ENCODE data around the gene TET1.

Gene TET1

DNA sequence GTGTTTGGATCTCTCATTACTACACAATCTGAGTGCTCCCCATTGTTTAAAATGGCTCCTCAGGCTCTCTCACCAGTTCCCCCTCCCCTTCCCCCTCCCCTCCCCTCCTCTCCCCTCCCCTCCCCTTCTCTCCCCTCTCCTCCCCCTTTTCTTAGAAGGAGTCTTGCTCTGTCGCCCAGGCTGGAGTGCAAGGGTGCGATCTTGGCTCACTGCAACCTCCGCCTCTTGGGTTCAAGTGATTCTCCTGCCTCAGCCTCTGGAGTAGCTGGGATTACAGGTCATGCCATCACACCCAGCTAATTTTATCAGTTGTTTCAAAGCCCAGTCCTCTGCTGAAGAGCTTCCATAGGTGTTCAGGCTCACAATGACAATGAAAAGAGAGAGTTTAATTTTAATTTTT, 157.3 kb downstream of the TET1 start:
- TF ChIP-seq, protein P1, sequence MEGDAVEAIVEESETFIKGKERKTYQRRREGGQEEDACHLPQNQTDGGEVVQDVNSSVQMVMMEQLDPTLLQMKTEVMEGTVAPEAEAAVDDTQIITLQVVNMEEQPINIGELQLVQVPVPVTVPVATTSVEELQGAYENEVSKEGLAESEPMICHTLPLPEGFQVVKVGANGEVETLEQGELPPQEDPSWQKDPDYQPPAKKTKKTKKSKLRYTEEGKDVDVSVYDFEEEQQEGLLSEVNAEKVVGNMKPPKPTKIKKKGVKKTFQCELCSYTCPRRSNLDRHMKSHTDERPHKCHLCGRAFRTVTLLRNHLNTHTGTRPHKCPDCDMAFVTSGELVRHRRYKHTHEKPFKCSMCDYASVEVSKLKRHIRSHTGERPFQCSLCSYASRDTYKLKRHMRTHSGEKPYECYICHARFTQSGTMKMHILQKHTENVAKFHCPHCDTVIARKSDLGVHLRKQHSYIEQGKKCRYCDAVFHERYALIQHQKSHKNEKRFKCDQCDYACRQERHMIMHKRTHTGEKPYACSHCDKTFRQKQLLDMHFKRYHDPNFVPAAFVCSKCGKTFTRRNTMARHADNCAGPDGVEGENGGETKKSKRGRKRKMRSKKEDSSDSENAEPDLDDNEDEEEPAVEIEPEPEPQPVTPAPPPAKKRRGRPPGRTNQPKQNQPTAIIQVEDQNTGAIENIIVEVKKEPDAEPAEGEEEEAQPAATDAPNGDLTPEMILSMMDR (IDR thresholded peaks at IDR 0.05; ENCODE audit: low read length, missing control alignments), result no peak
- no peak for DNase-seq (ENCODE audit: low read depth)
- H3K4me3 ChIP-seq (replicated peaks; ENCODE audit: low read depth, low read length), result no peak overlapping the region

DNA sequence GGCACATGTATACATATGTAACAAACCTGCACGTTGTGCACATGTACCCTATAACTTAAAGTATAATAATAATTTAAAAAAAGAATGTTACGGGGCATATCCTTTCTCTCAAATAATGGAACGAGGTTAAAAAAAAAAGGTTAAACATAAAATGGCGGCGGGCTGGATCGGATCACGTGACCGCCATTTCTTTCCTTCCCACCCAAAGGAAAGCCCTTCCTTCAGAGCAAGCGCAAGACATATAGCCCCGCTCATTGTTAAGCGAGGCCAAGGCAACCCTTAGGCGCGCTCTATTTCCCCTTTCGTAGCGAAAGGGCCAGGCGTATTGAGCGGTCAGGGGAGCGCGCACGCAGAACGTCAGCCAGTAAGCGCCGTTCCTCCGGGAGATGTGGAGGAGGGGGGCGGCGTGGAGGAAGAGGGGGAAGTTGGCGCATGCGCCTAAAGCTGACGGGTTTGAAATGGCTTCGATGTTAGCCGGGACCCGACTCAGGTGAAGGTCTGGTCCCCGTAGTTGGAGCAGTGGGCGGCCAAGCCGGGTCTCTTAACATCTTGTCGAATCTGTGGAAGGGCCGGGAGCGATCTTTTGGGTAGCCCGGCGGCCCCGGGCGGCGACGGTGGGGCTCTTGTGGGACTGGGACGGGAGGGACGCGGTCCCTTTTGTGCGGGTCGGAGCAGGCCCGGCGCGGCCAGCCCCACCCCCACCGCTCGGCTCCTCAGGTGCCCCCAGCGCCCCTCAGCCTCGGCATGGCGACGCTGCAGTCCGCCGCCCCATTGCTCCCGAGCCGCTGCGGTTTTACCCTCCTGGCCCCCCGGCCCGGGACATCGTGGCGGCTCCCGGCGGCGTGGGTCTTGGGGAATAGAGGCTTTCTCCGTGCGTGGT, 160.9 kb downstream of the TET1 start, which contains the start of gene CCAR1:
TSS of gene CCAR1 (plus strand) at position 447 of the 880 bp plus-strand sequence. CDS start 1,266 bp downstream, outside the sequence.
- TF ChIP-seq, protein P1 (IDR thresholded peaks at IDR 0.05; ENCODE audit: low read length, missing control alignments), result no peak
- peak within 1 kb of the TSS; percentile 94 for H3K4me3 ChIP-seq (replicated peaks; ENCODE audit: low read depth, low read length)
- peak; percentile 99 for DNase-seq (ENCODE audit: low read depth)

DNA sequence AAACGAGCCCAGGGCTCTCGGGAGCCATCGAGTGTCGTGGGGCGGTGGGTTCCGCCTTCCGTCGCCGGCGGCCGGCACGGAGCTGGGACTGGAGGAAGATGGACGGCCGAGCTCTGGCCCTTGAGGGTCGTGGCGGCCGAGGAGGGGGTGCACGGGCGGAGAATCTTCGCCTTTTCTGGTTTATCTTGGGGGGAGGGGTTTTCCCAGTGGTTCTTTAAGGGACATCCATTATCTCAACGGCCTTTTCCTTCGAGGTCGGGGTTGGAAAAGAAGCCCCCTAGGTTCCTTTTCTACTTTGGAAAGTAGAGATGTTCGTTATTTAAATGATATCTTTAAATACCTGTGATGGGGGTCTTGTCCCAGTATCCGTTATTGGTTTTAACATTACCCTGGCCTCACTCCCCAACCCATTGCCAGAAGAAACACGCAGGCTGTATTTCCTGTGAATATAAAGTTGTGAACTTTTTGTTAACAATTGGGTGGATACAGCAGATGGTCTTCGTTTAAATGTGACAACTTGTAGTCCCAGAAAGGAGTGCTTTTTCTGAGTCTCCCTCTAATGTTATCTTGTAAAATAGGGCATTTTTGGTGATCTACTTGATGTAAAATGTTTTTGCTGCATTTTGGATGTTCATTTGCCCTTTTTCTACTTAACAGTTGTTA, 161.7 kb downstream of the TET1 start:
- peak; percentile 10 for DNase-seq (ENCODE audit: low read depth)
- peak overlapping the region; percentile 94 for H3K4me3 ChIP-seq (replicated peaks; ENCODE audit: low read depth, low read length)
- TF ChIP-seq, protein P1 (IDR thresholded peaks at IDR 0.05; ENCODE audit: low read length, missing control alignments), result no peak

DNA sequence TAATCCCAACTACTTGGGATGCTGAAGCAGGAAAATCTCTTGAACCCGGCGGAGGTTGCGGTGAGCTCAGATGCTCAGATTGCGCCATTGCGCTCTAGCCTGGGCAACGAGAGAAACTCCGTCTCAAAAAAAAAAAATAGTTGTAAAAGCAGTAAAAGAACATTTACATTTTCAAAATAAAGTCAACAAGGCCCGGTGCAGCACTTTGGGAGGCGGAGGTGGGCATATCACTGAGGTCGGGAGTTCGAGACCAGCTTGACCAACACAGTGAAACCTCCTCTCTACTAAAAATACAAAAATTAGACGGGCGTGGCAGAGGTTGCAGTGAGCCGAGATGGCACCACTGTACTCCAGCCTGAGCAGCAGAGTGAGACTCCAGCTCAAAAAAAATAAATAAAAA, 164.9 kb downstream of the TET1 start:
- no peak for DNase-seq (ENCODE audit: low read depth)
- H3K4me3 ChIP-seq (replicated peaks; ENCODE audit: low read depth, low read length), result no peak overlapping the region
- TF ChIP-seq, protein P1 (IDR thresholded peaks at IDR 0.05; ENCODE audit: low read length, missing control alignments), result no peak

DNA sequence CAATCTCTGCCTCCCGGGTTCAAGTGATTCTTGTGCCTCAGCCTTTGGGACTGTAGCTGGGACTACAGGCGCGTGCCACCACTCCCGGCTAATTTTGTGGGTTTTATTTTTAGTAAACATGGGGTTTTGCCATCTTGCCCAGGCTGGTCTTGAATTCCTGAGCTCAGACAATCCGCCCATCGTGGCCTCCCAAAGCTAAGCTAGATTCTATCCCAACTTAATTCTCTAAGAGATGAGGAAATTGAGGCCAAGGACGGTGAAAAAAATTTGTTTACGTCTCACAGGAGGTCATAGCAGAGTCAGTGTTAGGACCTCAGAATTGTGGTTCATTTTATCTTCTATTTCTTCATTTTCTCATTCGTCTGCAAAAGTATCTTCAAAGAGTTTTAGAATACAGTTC, 167.0 kb downstream of the TET1 start:
- H3K4me3 ChIP-seq (replicated peaks; ENCODE audit: low read depth, low read length), result no peak overlapping the region
- no peak for DNase-seq (ENCODE audit: low read depth)
- TF ChIP-seq, protein P1 (IDR thresholded peaks at IDR 0.05; ENCODE audit: low read length, missing control alignments), result no peak

DNA sequence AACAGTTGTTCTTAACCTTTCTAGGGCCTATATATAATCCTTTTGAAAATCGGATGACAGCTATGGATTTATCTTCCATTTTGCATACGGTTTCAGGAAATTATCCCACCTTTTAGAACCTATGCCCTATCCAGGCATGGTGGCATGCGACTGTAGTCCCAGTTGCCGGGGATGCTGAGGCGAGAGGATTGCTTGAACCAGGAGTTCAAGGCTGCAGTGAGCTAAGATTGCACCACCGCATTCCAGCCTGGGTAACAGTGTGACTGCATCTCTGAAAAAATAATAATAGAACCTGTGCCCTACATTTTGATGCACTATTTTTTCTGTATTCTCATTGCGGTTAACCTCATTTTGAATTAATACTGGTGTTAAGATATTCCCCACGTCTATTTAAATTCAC, 172.5 kb downstream of the TET1 start:
- TF ChIP-seq, protein P1 (IDR thresholded peaks at IDR 0.05; ENCODE audit: low read length, missing control alignments), result no peak
- H3K4me3 ChIP-seq (replicated peaks; ENCODE audit: low read depth, low read length), result no peak overlapping the region
- DNase-seq (ENCODE audit: low read depth), result no peak
